ENCODE results near the gene ZBED4.

Gene ZBED4

GRCh38 chr22:49933236-49934159, 79.9 kb downstream of the ZBED4 start:
- no peak overlapping the region for H3K27ac ChIP-seq (ENCODE audit: low read depth, low read length)
- no peaks in the 10 kb centered on the region for H3K79me2 ChIP-seq (ENCODE audit: control insufficient read depth, insufficient read depth, low read length, unreplicated experiment)
- H2AFZ ChIP-seq (ENCODE audit: low read length, unreplicated experiment), result no peak overlapping the region
- H3K36me3 ChIP-seq (ENCODE audit: insufficient read depth, low read length), result no peaks in the 10 kb centered on the region
- peaks cover 20% of the 10 kb centered on the region for H3K4me1 ChIP-seq (ENCODE audit: control insufficient read depth, insufficient read depth, low read length, unreplicated experiment)
- no peaks in the 10 kb centered on the region for H3K27me3 ChIP-seq (ENCODE audit: insufficient read depth, low read length)
- H3K4me3 ChIP-seq (ENCODE audit: low read depth, low read length), result peak overlapping the region; percentile 71; the same call in 1 of the 2 replicates

- Histone ChIP-seq H3K27ac (ENCODE audit: low read depth, low read length) (peak overlapping the region; percentile 53; the same call in 1 of the 2 replicates), H2AFZ (ENCODE audit: low read length, unreplicated experiment) (no peak overlapping the region), H3K27me3 (ENCODE audit: insufficient read depth, low read length) (no peaks in the 10 kb centered on the region), H3K4me3 (ENCODE audit: low read depth, low read length) (peak overlapping the region; percentile 71), H3K79me2 (ENCODE audit: control insufficient read depth, insufficient read depth, low read length, unreplicated experiment) (no peaks in the 10 kb centered on the region), H3K4me1 (ENCODE audit: control insufficient read depth, insufficient read depth, low read length, unreplicated experiment) (peaks cover 20% of the 10 kb centered on the region), H3K36me3 (ENCODE audit: insufficient read depth, low read length) (no peaks in the 10 kb centered on the region)
These were observed 80.7 kb downstream of the ZBED4 start for GRCh38 chr22:49934160-49934890.

GRCh38 chr22:49934891-49935557, 81.4 kb downstream of the ZBED4 start:
- H3K36me3 ChIP-seq (ENCODE audit: insufficient read depth, low read length), result no peaks in the 10 kb centered on the region
- peak overlapping the region; percentile 53; the same call in 1 of the 2 replicates for H3K27ac ChIP-seq (ENCODE audit: low read depth, low read length)
- peaks cover 20% of the 10 kb centered on the region for H3K4me1 ChIP-seq (ENCODE audit: control insufficient read depth, insufficient read depth, low read length, unreplicated experiment)
- peak overlapping the region; percentile 71 for H3K4me3 ChIP-seq (ENCODE audit: low read depth, low read length)
- no peaks in the 10 kb centered on the region for H3K27me3 ChIP-seq (ENCODE audit: insufficient read depth, low read length)
- H2AFZ ChIP-seq (ENCODE audit: low read length, unreplicated experiment), result no peak overlapping the region
- H3K79me2 ChIP-seq (ENCODE audit: control insufficient read depth, insufficient read depth, low read length, unreplicated experiment), result no peaks in the 10 kb centered on the region

- H3K27ac ChIP-seq (ENCODE audit: low read depth, low read length), result no peak overlapping the region
- no peak overlapping the region for H2AFZ ChIP-seq (ENCODE audit: low read length, unreplicated experiment)
- H3K27me3 ChIP-seq (ENCODE audit: insufficient read depth, low read length), result no peaks in the 10 kb centered on the region
- H3K4me1 ChIP-seq (ENCODE audit: control insufficient read depth, insufficient read depth, low read length, unreplicated experiment), result peaks cover 20% of the 10 kb centered on the region
- H3K4me3 ChIP-seq (ENCODE audit: low read depth, low read length), result no peak overlapping the region
- H3K79me2 ChIP-seq (ENCODE audit: control insufficient read depth, insufficient read depth, low read length, unreplicated experiment), result no peaks in the 10 kb centered on the region
- no peaks in the 10 kb centered on the region for H3K36me3 ChIP-seq (ENCODE audit: insufficient read depth, low read length)
These were observed 81.9 kb downstream of the ZBED4 start for GRCh38 chr22:49935561-49935960.

- Histone ChIP-seq H3K27ac (ENCODE audit: low read depth, low read length) (no peak overlapping the region), H3K27me3 (ENCODE audit: insufficient read depth, low read length) (no peaks in the 10 kb centered on the region), H2AFZ (ENCODE audit: low read length, unreplicated experiment) (no peak overlapping the region), H3K36me3 (ENCODE audit: insufficient read depth, low read length) (no peaks in the 10 kb centered on the region), H3K79me2 (ENCODE audit: control insufficient read depth, insufficient read depth, low read length, unreplicated experiment) (no peaks in the 10 kb centered on the region), H3K4me3 (ENCODE audit: low read depth, low read length) (peak overlapping the region; percentile 54), H3K4me1 (ENCODE audit: control insufficient read depth, insufficient read depth, low read length, unreplicated experiment) (peaks cover 17% of the 10 kb centered on the region)
These were observed 82.7 kb downstream of the ZBED4 start for GRCh38 chr22:49936018-49936972.

- H3K27ac ChIP-seq (ENCODE audit: low read depth, low read length), result no peak overlapping the region
- peaks cover 17% of the 10 kb centered on the region for H3K4me1 ChIP-seq (ENCODE audit: control insufficient read depth, insufficient read depth, low read length, unreplicated experiment)
- H2AFZ ChIP-seq (ENCODE audit: low read length, unreplicated experiment), result no peak overlapping the region
- H3K36me3 ChIP-seq (ENCODE audit: insufficient read depth, low read length), result no peaks in the 10 kb centered on the region
- H3K27me3 ChIP-seq (ENCODE audit: insufficient read depth, low read length), result no peaks in the 10 kb centered on the region
- H3K79me2 ChIP-seq (ENCODE audit: control insufficient read depth, insufficient read depth, low read length, unreplicated experiment), result no peaks in the 10 kb centered on the region
- H3K4me3 ChIP-seq (ENCODE audit: low read depth, low read length), result no peak overlapping the region
These were observed 83.5 kb downstream of the ZBED4 start for GRCh38 chr22:49936973-49937757.

GRCh38 chr22:49937758-49938564, 84.3 kb downstream of the ZBED4 start:
- Histone ChIP-seq H3K27me3 (ENCODE audit: insufficient read depth, low read length) (no peaks in the 10 kb centered on the region), H3K36me3 (ENCODE audit: insufficient read depth, low read length) (no peaks in the 10 kb centered on the region), H3K79me2 (ENCODE audit: control insufficient read depth, insufficient read depth, low read length, unreplicated experiment) (no peaks in the 10 kb centered on the region), H2AFZ (ENCODE audit: low read length, unreplicated experiment) (no peak overlapping the region), H3K4me3 (ENCODE audit: low read depth, low read length) (no peak overlapping the region), H3K4me1 (ENCODE audit: control insufficient read depth, insufficient read depth, low read length, unreplicated experiment) (peaks cover 17% of the 10 kb centered on the region), H3K27ac (ENCODE audit: low read depth, low read length) (no peak overlapping the region)

GRCh38 chr22:49938565-49939136, 85.0 kb downstream of the ZBED4 start:
- no peak overlapping the region for H2AFZ ChIP-seq (ENCODE audit: low read length, unreplicated experiment)
- H3K27ac ChIP-seq (ENCODE audit: low read depth, low read length), result no peak overlapping the region
- H3K79me2 ChIP-seq (ENCODE audit: control insufficient read depth, insufficient read depth, low read length, unreplicated experiment), result no peaks in the 10 kb centered on the region
- H3K4me1 ChIP-seq (ENCODE audit: control insufficient read depth, insufficient read depth, low read length, unreplicated experiment), result peaks cover 15% of the 10 kb centered on the region
- no peaks in the 10 kb centered on the region for H3K36me3 ChIP-seq (ENCODE audit: insufficient read depth, low read length)
- no peak overlapping the region for H3K4me3 ChIP-seq (ENCODE audit: low read depth, low read length)
- no peaks in the 10 kb centered on the region for H3K27me3 ChIP-seq (ENCODE audit: insufficient read depth, low read length)

Data from ACC112 (cell line).